Measurements from ENCODE around the gene RTTN.
A peak's percentile ranks its signal among the peaks of the same experiment; 100 is the strongest.

RTTN gene

GRCh38 chr18:69992776-69993175 is 212.7 kb downstream of the RTTN start:
- Mint-ChIP-seq H3K27me3 (ENCODE audit: low read depth, poor library complexity) (no peaks in the 10 kb centered on the region), H3K36me3 (ENCODE audit: low read depth) (peaks cover 36% of the 10 kb centered on the region), H3K27ac (no peak overlapping the region), H3K4me1 (peaks cover 6% of the 10 kb centered on the region), H3K9me3 (peaks cover 20% of the 10 kb centered on the region), H3K4me3 (no peak overlapping the region)
- no peak for TF ChIP-seq CTCF (IDR thresholded peaks at IDR 0.05)
- no peak for DNase-seq

GRCh38 chr18:69987870-69988269 is 217.6 kb downstream of the RTTN start:
- H3K4me3 Mint-ChIP-seq, result no peak overlapping the region
- no peak overlapping the region for H3K27ac Mint-ChIP-seq
- DNase-seq, result no peak
- H3K36me3 Mint-ChIP-seq (ENCODE audit: low read depth), result peaks cover 56% of the 10 kb centered on the region
- H3K4me1 Mint-ChIP-seq, result no peaks in the 10 kb centered on the region
- peaks cover 30% of the 10 kb centered on the region for H3K9me3 Mint-ChIP-seq
- no peak for TF ChIP-seq CTCF (IDR thresholded peaks at IDR 0.05)
- peaks cover 4% of the 10 kb centered on the region for H3K27me3 Mint-ChIP-seq (ENCODE audit: low read depth, poor library complexity)

GRCh38 chr18:69985239-69985638 is 220.2 kb downstream of the RTTN start:
- Mint-ChIP-seq H3K27me3 (ENCODE audit: low read depth, poor library complexity) (peaks cover 4% of the 10 kb centered on the region), H3K9me3 (peaks cover 26% of the 10 kb centered on the region)
- DNase-seq, result no peak

GRCh38 chr18:69982417-69982816 is 223.1 kb downstream of the RTTN start:
- Mint-ChIP-seq H3K27ac (no peak overlapping the region), H3K4me3 (no peak overlapping the region), H3K27me3 (ENCODE audit: low read depth, poor library complexity) (peaks cover 7% of the 10 kb centered on the region), H3K4me1 (no peaks in the 10 kb centered on the region), H3K36me3 (ENCODE audit: low read depth) (peaks cover 26% of the 10 kb centered on the region), H3K9me3 (peaks cover 13% of the 10 kb centered on the region)
- TF ChIP-seq CTCF (IDR thresholded peaks at IDR 0.05), result no peak
- DNase-seq, result no peak

More at GRCh38 chr18:69985239-69985638, 220.2 kb downstream of the RTTN start:
- peaks cover 44% of the 10 kb centered on the region for H3K36me3 Mint-ChIP-seq (ENCODE audit: low read depth)
- TF ChIP-seq CTCF (IDR thresholded peaks at IDR 0.05), result no peak
- no peaks in the 10 kb centered on the region for H3K4me1 Mint-ChIP-seq
- no peak overlapping the region for H3K4me3 Mint-ChIP-seq
- H3K27ac Mint-ChIP-seq, result no peak overlapping the region

- H3K36me3 Mint-ChIP-seq (ENCODE audit: low read depth), result peaks cover 26% of the 10 kb centered on the region
- H3K9me3 Mint-ChIP-seq, result peaks cover 13% of the 10 kb centered on the region
- no peak overlapping the region for H3K27ac Mint-ChIP-seq
- no peak for DNase-seq
- no peaks in the 10 kb centered on the region for H3K4me1 Mint-ChIP-seq
- peaks cover 7% of the 10 kb centered on the region for H3K27me3 Mint-ChIP-seq (ENCODE audit: low read depth, poor library complexity)
- TF ChIP-seq CTCF (IDR thresholded peaks at IDR 0.05), result no peak
- H3K4me3 Mint-ChIP-seq, result no peak overlapping the region
These were observed 223.5 kb downstream of the RTTN start for GRCh38 chr18:69981948-69982347.

- H3K4me1 Mint-ChIP-seq, result no peaks in the 10 kb centered on the region
- DNase-seq, result no peak
- H3K4me3 Mint-ChIP-seq, result no peak overlapping the region
- no peak for TF ChIP-seq CTCF (IDR thresholded peaks at IDR 0.05)
- peaks cover 19% of the 10 kb centered on the region for H3K9me3 Mint-ChIP-seq
- H3K27ac Mint-ChIP-seq, result peak overlapping the region; percentile 7
- H3K27me3 Mint-ChIP-seq (ENCODE audit: low read depth, poor library complexity), result peaks cover 5% of the 10 kb centered on the region
- peaks cover 24% of the 10 kb centered on the region for H3K36me3 Mint-ChIP-seq (ENCODE audit: low read depth)
These were observed 224.3 kb downstream of the RTTN start for GRCh38 chr18:69980982-69981804.
